ENCODE measurements around the gene MAGI1.

DNA sequence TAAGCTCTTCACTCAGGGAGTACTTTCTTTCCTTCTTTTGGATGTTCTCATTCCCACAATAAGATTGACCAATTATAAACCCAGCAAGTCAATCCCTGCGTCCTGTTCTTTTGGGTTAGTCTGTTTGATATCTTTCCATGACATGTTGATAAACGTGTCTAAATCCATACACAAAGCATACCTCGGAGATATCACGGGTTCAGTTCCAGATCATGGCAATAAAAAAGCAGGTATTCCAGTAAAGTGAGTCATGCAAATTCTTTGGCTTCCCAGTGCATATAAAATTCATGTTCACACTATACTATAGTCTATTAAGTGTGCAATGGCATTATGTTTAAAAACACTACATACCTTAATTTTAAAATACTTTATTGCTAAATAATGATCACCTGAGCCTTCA, 667.7 kb downstream of the MAGI1 start:
- TF ChIP-seq POLR2A (IDR thresholded peaks at IDR 0.05; ENCODE audit: low read depth, low read length) (no peak), POLR2AphosphoS5 (IDR thresholded peaks at IDR 0.05; ENCODE audit: low read depth, low read length) (no peak), TAF1 (IDR thresholded peaks at IDR 0.05; ENCODE audit: borderline replicate concordance, low read depth, low read length) (no peak)

Data from GM12892 (cell line).